Nephron (organoid): Measurements from ENCODE around the gene SOX18.

Experiments used
- H3K27ac Mint-ChIP-seq, 3 experiments: 2 replicates each; pipeline ENCODE4 v1.8.0; 2020; ENCODE audit warnings: mixed read lengths in 3 of 3, mild to moderate bottlenecking in 2 of 3, moderate library complexity in 1 of 3
- H3K27me3 Mint-ChIP-seq: 2 replicates; pipeline ENCODE4 v1.8.0; 2021; ENCODE audit warnings: low read depth, mild to moderate bottlenecking, moderate library complexity, mixed read lengths
- H3K36me3 Mint-ChIP-seq: 2 replicates; pipeline ENCODE4 v1.8.0; 2020; ENCODE audit warnings: low read depth, mixed read lengths
- H3K4me1 Mint-ChIP-seq: 2 replicates; pipeline ENCODE4 v1.8.0; 2020; ENCODE audit warnings: mixed read lengths
- H3K4me3 Mint-ChIP-seq, 3 experiments: 2 replicates each; pipeline ENCODE4 v1.8.0; 2020; ENCODE audit warnings: mild to moderate bottlenecking in 3 of 3, mixed read lengths in 3 of 3, moderate library complexity in 2 of 3
- H3K9me3 Mint-ChIP-seq: 2 replicates; pipeline ENCODE4 v1.8.0; 2020; ENCODE audit warnings: mixed read lengths
- CTCF ChIP-seq, 3 experiments: fragments of 200-600 bp; sonication (generic); IDR thresholded peaks; one replicate each; pipeline ENCODE4 v1.5.0; 2021; ENCODE audit warnings: antibody characterized with exemption in 3 of 3; ENCODE audit not compliant: unreplicated experiment in 3 of 3

The SOX18 gene

GRCh38 chr20:64001607-64002011 is 47.8 kb downstream of the SOX18 start:
- Mint-ChIP-seq H3K36me3 (peaks cover 56% of the 10 kb centered on the region), H3K4me3 (no peak overlapping the region), H3K27ac (peak overlapping the region in 1 of 3 experiments; percentile 23), H3K4me1 (no peaks in the 10 kb centered on the region), H3K9me3 (no peaks in the 10 kb centered on the region), H3K27me3 (no peaks in the 10 kb centered on the region)
- no peak for TF ChIP-seq CTCF (IDR thresholded peaks at IDR 0.05; ENCODE audit: unreplicated experiment in 3 of 3)

DNA sequence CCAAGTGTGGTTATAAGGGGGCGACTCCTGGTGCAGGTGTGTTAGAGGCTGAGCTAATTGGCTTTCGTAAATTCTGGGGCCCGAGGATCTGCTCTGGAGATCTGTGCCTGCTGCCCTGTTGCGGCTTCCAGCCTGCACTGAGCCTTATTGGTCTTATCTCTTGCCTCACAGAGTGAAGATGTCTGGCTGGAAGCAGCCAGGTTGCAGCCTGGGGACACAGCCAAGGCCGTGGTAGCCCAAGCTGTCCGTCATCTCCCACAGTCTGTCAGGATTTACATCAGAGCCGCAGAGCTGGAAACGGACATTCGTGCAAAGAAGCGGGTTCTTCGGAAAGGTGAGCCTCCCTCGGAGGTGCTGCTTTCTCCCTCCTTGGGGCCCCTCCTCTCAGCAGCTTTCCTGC is 48.5 kb downstream of the SOX18 start:
- H3K36me3 Mint-ChIP-seq = peaks cover 60% of the 10 kb centered on the region
- H3K4me1 Mint-ChIP-seq = no peaks in the 10 kb centered on the region
- no peaks in the 10 kb centered on the region for H3K9me3 Mint-ChIP-seq
- TF ChIP-seq CTCF (IDR thresholded peaks at IDR 0.05; ENCODE audit: unreplicated experiment in 3 of 3) = no peak
- no peaks in the 10 kb centered on the region for H3K27me3 Mint-ChIP-seq
- H3K27ac Mint-ChIP-seq = no peak overlapping the region
- no peak overlapping the region for H3K4me3 Mint-ChIP-seq
